HEK293 (cell line): Measurements from ENCODE around the gene PDSS1.

Experiments used
- CTCF ChIA-PET: fragments of 350-600 bp; formaldehyde crosslinking; extraction: SDS; loops from one replicate; lab custom pipeline; 2021; ENCODE audit warnings: antibody characterized with exemption; lab: Yijun Ruan, JAX
- POLR2A ChIA-PET: fragments of 300-600 bp; formaldehyde crosslinking; extraction: SDS; loops from one replicate; lab custom pipeline; 2020; ENCODE audit warnings: antibody characterized with exemption, inconsistent platforms; lab: Yijun Ruan, JAX
- H3K27ac ChIP-seq: fragments of 200-500 bp; sonication (Bioruptor generic); 2 replicates; pipeline ENCODE4 v1.5.1; 2014; ENCODE audit warnings: low read depth, low read length, control low read depth, inconsistent platforms; ENCODE audit errors: extremely low read depth
- H3K36me3 ChIP-seq, 2 experiments: fragments of 200-500 bp in 1 of 2; sonication (Bioruptor generic) in 1 of 2; 1 replicate in 1 of 2; 2 replicates in 1 of 2; pipeline ENCODE4 v1.5.1; 2014 to 2017; ENCODE audit warnings: inconsistent platforms in 2 of 2, low read length in 2 of 2; ENCODE audit not compliant: control insufficient read depth in 2 of 2, insufficient read depth in 1 of 2
- H3K4me1 ChIP-seq: fragments of 200-500 bp; sonication (Bioruptor generic); 2 replicates; pipeline ENCODE4 v1.5.1; 2014; ENCODE audit warnings: mild to moderate bottlenecking, low read length, inconsistent platforms; ENCODE audit not compliant: control insufficient read depth, insufficient read depth
- H3K4me3 ChIP-seq: 2 replicates; pipeline ENCODE4 v1.5.1; 2011; ENCODE audit warnings: low read depth, mild to moderate bottlenecking, control low read depth, low read length, moderate library complexity
- H3K9me3 ChIP-seq: fragments of 200-500 bp; sonication (Bioruptor generic); 2 replicates; pipeline ENCODE4 v1.5.1; 2014; ENCODE audit warnings: low read depth, low read length, inconsistent platforms; ENCODE audit not compliant: control insufficient read depth, insufficient read depth
- HOXA7 ChIP-seq: sonication (generic); formaldehyde crosslinking; IDR thresholded peaks from 2 replicates; pipeline ENCODE4 v1.8.1; 2022; ENCODE audit warnings: missing genetic modification reagents, borderline replicate concordance
- PRDM6 ChIP-seq: fragments of 450-650 bp; formaldehyde crosslinking; IDR thresholded peaks from 2 replicates; pipeline ENCODE4 v1.5.1; 2017; ENCODE audit warnings: missing biosample characterization, missing genetic modification characterization
- ZBTB48 ChIP-seq: fragments of 450-650 bp; formaldehyde crosslinking; IDR thresholded peaks from 2 replicates; pipeline ENCODE4 v1.5.1; 2016; ENCODE audit warnings: missing biosample characterization, missing genetic modification characterization
- ZNF133 ChIP-seq: fragments of 450-650 bp; formaldehyde crosslinking; IDR thresholded peaks from 2 replicates; pipeline ENCODE4 v1.5.1; 2016; ENCODE audit warnings: missing biosample characterization, missing genetic modification characterization
- ZNF174 ChIP-seq: fragments of 450-650 bp; formaldehyde crosslinking; IDR thresholded peaks from 2 replicates; pipeline ENCODE4 v1.5.0; 2017; ENCODE audit warnings: missing biosample characterization, mild to moderate bottlenecking, missing genetic modification characterization
- ZNF221 ChIP-seq: fragments of 450-650 bp; formaldehyde crosslinking; IDR thresholded peaks from 2 replicates; pipeline ENCODE4 v1.5.1; 2017; ENCODE audit warnings: missing biosample characterization, missing genetic modification characterization, borderline replicate concordance
- ZNF23 ChIP-seq: fragments of 450-650 bp; formaldehyde crosslinking; IDR thresholded peaks from 2 replicates; pipeline ENCODE4 v1.5.1; 2016; ENCODE audit warnings: missing biosample characterization, missing genetic modification characterization, borderline replicate concordance
- ZNF362 ChIP-seq: fragments of 450-650 bp; formaldehyde crosslinking; IDR thresholded peaks from 2 replicates; pipeline ENCODE4 v1.5.1; 2016; ENCODE audit warnings: missing biosample characterization, missing genetic modification characterization
- ZNF366 ChIP-seq: fragments of 450-650 bp; formaldehyde crosslinking; conservative IDR thresholded peaks from 2 replicates; pipeline ENCODE4 v1.5.1; 2016; ENCODE audit warnings: missing biosample characterization, missing genetic modification characterization
- ZNF394 ChIP-seq: fragments of 450-650 bp; formaldehyde crosslinking; IDR thresholded peaks from 2 replicates; pipeline ENCODE4 v1.5.1; 2016; ENCODE audit warnings: missing biosample characterization, missing genetic modification characterization, mild to moderate bottlenecking, moderate library complexity, borderline replicate concordance
- ZNF398 ChIP-seq: fragments of 450-650 bp; formaldehyde crosslinking; IDR thresholded peaks from 2 replicates; pipeline ENCODE4 v1.5.1; 2017; ENCODE audit warnings: missing biosample characterization, missing genetic modification characterization
- ZNF433 ChIP-seq: fragments of 450-650 bp; formaldehyde crosslinking; IDR thresholded peaks from 2 replicates; pipeline ENCODE4 v1.5.1; 2016; ENCODE audit warnings: missing biosample characterization, missing genetic modification characterization, low read depth
- ZNF624 ChIP-seq: fragments of 450-650 bp; formaldehyde crosslinking; IDR thresholded peaks from 2 replicates; pipeline ENCODE4 v1.5.1; 2017; ENCODE audit warnings: missing biosample characterization, missing genetic modification characterization
- ZNF701 ChIP-seq: fragments of 450-650 bp; formaldehyde crosslinking; IDR thresholded peaks from 2 replicates; pipeline ENCODE4 v1.5.1; 2016; ENCODE audit warnings: missing biosample characterization, missing genetic modification characterization
- ZNF791 ChIP-seq: fragments of 450-650 bp; formaldehyde crosslinking; IDR thresholded peaks from 2 replicates; pipeline ENCODE4 v1.5.1; 2016; ENCODE audit warnings: missing biosample characterization, missing genetic modification characterization
- ZNF843 ChIP-seq: fragments of 450-650 bp; formaldehyde crosslinking; IDR thresholded peaks from 2 replicates; pipeline ENCODE4 v1.5.1; 2016; ENCODE audit warnings: missing biosample characterization, missing genetic modification characterization
- TF ChIP-seq, protein P1 (sequence below): fragments of 450-650 bp; formaldehyde crosslinking; conservative IDR thresholded peaks from 2 replicates; pipeline ENCODE4 v1.5.1; 2016; ENCODE audit warnings: low read depth, missing biosample characterization, missing genetic modification characterization

The PDSS1 gene

DNA sequence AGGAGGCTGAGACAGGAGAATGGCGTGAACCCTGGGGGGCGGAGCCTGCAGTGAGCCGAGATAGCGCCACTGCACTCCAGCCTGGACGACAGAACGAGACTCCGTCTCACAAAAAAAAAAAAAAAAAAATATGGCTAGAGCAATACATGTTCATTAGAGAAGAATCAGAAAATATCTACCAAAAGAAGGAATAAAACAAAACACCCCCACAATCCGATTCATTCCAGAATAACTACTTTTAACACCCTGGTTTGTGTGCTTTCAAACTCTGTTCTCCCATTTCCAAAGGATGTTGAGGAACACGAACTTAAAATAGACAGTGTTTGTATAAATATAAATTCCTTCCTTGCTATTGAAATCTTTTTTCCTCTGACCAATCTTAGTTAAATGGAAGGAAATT lies 6.5 kb downstream of the PDSS1 start:
- no peaks in the 10 kb centered on the region for H3K9me3 ChIP-seq
- TF ChIP-seq ZNF23 (no peak), ZNF366 (tag by site-specific recombination) (no peak), ZNF701 (no peak), ZNF362 (tag by site-specific recombination) (peak; percentile 68), ZNF433 (tag by site-specific recombination) (no peak), ZNF133 (no peak), ZNF394 (tag by site-specific recombination) (no peak)
- no peak overlapping the region for H3K4me3 ChIP-seq
- H3K36me3 ChIP-seq = peaks cover 28 to 64% of the 10 kb centered on the region in 2 experiments
- no peaks in the 10 kb centered on the region for H3K4me1 ChIP-seq
- POLR2A ChIA-PET = no interaction called here
- H3K27ac ChIP-seq = no peak overlapping the region
- CTCF ChIA-PET = interaction anchor here (0.7 kb wide), 1 partner anchor 653 kb away, joined by 3 read pairs; no protein-coding TSS in a partner anchor

GRCh38 chr10:26706206-26706605 lies 8.7 kb downstream of the PDSS1 start:
- Histone ChIP-seq H3K9me3 (no peaks in the 10 kb centered on the region), H3K36me3 (peaks cover 28 to 63% of the 10 kb centered on the region in 2 experiments), H3K4me1 (no peaks in the 10 kb centered on the region), H3K4me3 (no peak overlapping the region), H3K27ac (no peak overlapping the region)
- TF ChIP-seq PRDM6 (tag by site-specific recombination) = no peak
- CTCF ChIA-PET = interaction anchor here (1.0 kb wide), 1 partner anchor 8 kb away, joined by 3 read pairs; no protein-coding TSS in a partner anchor
- POLR2A ChIA-PET = no interaction called here

GRCh38 chr10:26706936-26707335 lies 9.4 kb downstream of the PDSS1 start:
- ChIA-PET POLR2A (interaction anchor here (0.6 kb wide), 1 partner anchor 146 kb away, joined by 7 read pairs; no protein-coding TSS in a partner anchor), CTCF (interaction anchor here (1.3 kb wide), 1 partner anchor 19 kb away, joined by 6 read pairs; no protein-coding TSS in a partner anchor)
- Histone ChIP-seq H3K36me3 (peaks cover 28 to 55% of the 10 kb centered on the region in 2 experiments), H3K27ac (no peak overlapping the region), H3K9me3 (no peaks in the 10 kb centered on the region), H3K4me1 (no peaks in the 10 kb centered on the region), H3K4me3 (no peak overlapping the region)
- no peak for TF ChIP-seq ZBTB48 (tag by site-specific recombination)
- TF ChIP-seq ZNF398 (tag by site-specific recombination) = no peak
- no peak for TF ChIP-seq ZNF174 (tag by site-specific recombination)
- TF ChIP-seq HOXA7 = no peak
- no peak for TF ChIP-seq ZNF624 (tag by site-specific recombination)
- TF ChIP-seq, protein P1, sequence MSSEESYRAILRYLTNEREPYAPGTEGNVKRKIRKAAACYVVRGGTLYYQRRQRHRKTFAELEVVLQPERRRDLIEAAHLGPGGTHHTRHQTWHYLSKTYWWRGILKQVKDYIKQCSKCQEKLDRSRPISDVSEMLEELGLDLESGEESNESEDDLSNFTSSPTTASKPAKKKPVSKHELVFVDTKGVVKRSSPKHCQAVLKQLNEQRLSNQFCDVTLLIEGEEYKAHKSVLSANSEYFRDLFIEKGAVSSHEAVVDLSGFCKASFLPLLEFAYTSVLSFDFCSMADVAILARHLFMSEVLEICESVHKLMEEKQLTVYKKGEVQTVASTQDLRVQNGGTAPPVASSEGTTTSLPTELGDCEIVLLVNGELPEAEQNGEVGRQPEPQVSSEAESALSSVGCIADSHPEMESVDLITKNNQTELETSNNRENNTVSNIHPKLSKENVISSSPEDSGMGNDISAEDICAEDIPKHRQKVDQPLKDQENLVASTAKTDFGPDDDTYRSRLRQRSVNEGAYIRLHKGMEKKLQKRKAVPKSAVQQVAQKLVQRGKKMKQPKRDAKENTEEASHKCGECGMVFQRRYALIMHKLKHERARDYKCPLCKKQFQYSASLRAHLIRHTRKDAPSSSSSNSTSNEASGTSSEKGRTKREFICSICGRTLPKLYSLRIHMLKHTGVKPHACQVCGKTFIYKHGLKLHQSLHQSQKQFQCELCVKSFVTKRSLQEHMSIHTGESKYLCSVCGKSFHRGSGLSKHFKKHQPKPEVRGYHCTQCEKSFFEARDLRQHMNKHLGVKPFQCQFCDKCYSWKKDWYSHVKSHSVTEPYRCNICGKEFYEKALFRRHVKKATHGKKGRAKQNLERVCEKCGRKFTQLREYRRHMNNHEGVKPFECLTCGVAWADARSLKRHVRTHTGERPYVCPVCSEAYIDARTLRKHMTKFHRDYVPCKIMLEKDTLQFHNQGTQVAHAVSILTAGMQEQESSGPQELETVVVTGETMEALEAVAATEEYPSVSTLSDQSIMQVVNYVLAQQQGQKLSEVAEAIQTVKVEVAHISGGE (tag by site-specific recombination) = no peak
- TF ChIP-seq ZNF843 (tag by site-specific recombination) = no peak
- no peak for TF ChIP-seq ZNF791 (tag by site-specific recombination)
- no peak for TF ChIP-seq ZNF221
